ENCODE data around the gene GPR143.

GPR143 gene

DNA sequence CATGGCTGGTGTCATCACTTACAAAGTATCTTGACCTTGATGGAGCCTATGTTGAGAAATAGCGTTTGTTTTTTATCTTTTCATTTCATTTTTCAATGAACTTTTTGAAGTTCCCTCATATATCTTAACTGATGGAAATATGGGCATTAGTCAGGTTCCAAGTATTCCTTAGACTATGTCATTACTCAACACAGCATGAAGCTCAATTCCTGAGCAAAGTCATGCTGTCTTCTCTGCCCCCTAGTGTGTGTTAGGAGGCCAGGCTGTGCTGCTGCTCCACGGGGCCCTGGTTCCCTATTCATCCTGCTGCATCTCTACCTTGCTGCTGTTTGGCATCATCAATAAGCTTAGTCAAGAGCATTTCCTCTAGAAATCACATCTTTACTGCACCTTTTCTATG is 40.9 kb downstream of the GPR143 start:
- H3K27me3 ChIP-seq (ENCODE audit: control insufficient read depth in 5 of 5, insufficient read depth in 4 of 5, low read length in 5 of 5): peaks cover 0 to 13% (median 4%) of the 10 kb centered on the region in 5 donors
- no peak overlapping the region for H3K9ac ChIP-seq (ENCODE audit: low read length in 5 of 5)
- H3K9me3 ChIP-seq (ENCODE audit: control insufficient read depth in 5 of 5, low read length in 5 of 5): peaks cover 5 to 47% (median 32%) of the 10 kb centered on the region in 5 donors
- H3K4me3 ChIP-seq (ENCODE audit: low read depth in 1 of 5, low read length in 5 of 5): no peak overlapping the region
- peaks cover 0 to 6% (median 0%) of the 10 kb centered on the region in 5 donors for H3K36me3 ChIP-seq (ENCODE audit: control insufficient read depth in 5 of 5, insufficient read depth in 5 of 5, low read length in 5 of 5)
- H3K4me1 ChIP-seq (ENCODE audit: control insufficient read depth in 5 of 5, insufficient read depth in 5 of 5, low read length in 5 of 5): no peaks in the 10 kb centered on the region
- no peak overlapping the region for H3K27ac ChIP-seq (ENCODE audit: low read depth, low read length)

DNA sequence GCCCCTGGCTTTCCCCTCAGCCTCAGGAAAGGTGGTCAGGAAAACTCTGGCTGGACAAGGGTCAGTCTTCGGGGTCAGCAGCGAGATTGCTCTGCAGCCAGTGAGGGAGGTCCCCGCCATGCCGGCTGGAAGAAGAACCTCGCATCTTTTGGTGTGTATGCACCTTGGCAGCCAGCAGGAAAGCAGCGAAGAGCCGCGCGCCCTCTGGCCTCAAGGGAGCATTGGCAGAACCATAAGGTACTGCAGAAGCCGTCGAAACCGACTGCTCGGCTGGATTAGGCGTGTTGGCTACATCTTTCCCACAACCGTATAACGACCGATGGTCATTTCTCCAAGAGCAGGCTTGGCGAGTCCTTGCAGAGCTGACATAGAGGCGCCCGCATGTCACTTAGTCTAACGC is 48.3 kb downstream of the GPR143 start:
- Histone ChIP-seq H3K4me1 (ENCODE audit: control insufficient read depth in 5 of 5, insufficient read depth in 5 of 5, low read length in 5 of 5) (no peaks in the 10 kb centered on the region), H3K27me3 (ENCODE audit: control insufficient read depth in 5 of 5, insufficient read depth in 4 of 5, low read length in 5 of 5) (no peaks in the 10 kb centered on the region), H3K4me3 (ENCODE audit: low read depth in 1 of 5, low read length in 5 of 5) (no peak overlapping the region), H3K9me3 (ENCODE audit: control insufficient read depth in 5 of 5, low read length in 5 of 5) (peaks cover 0 to 14% (median 7%) of the 10 kb centered on the region in 5 donors), H3K27ac (ENCODE audit: low read depth, low read length) (no peak overlapping the region), H3K36me3 (ENCODE audit: control insufficient read depth in 5 of 5, insufficient read depth in 5 of 5, low read length in 5 of 5) (peaks cover 0 to 57% (median 40%) of the 10 kb centered on the region in 5 donors), H3K9ac (ENCODE audit: low read length in 5 of 5) (no peak overlapping the region)

- Histone ChIP-seq H3K27me3 (ENCODE audit: control insufficient read depth in 5 of 5, insufficient read depth in 4 of 5, low read length in 5 of 5) (no peaks in the 10 kb centered on the region), H3K36me3 (ENCODE audit: control insufficient read depth in 5 of 5, insufficient read depth in 5 of 5, low read length in 5 of 5) (peaks cover 0 to 42% (median 32%) of the 10 kb centered on the region in 5 donors), H3K27ac (ENCODE audit: low read depth, low read length) (no peak overlapping the region), H3K4me1 (ENCODE audit: control insufficient read depth in 5 of 5, insufficient read depth in 5 of 5, low read length in 5 of 5) (no peaks in the 10 kb centered on the region), H3K4me3 (ENCODE audit: low read depth in 1 of 5, low read length in 5 of 5) (no peak overlapping the region), H3K9ac (ENCODE audit: low read length in 5 of 5) (no peak overlapping the region), H3K9me3 (ENCODE audit: control insufficient read depth in 5 of 5, low read length in 5 of 5) (peaks cover 0 to 5% (median under 1%) of the 10 kb centered on the region in 5 donors)
Measured at GRCh38 chrX:9710332-9710731, 55.3 kb downstream of the GPR143 start.

DNA sequence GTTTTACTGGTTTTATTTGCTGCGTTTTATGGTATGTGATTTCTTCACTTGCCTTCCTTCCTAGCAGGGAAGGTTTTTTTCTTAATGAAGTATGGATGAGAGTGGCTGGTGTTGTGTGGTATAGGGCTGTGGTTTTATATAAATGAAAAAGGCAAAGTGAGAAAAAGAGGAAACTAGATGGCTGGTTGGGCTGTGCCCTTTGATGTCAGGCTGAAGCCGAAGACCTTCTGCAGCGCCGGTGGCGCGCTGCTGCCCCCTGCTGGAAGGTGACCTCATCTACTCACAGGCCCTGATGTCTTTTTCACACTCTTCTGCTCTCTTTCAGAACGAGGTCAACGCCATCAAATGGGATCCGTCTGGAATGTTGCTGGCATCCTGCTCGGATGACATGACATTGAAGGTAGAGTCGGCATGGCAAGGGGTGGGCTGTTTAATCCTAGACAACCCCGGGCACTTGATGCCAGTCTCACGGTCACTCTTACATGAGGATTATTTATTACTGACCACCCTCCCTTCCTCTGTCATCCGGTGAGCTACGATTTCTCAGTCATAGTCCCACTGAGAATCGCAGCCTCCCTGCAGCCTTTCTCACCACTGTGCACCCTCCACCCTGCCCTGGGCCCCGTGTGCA is 56.6 kb downstream of the GPR143 start:
- Histone ChIP-seq H3K9ac (ENCODE audit: low read length in 5 of 5) (no peak overlapping the region), H3K9me3 (ENCODE audit: control insufficient read depth in 5 of 5, low read length in 5 of 5) (peaks cover 0 to 10% (median 7%) of the 10 kb centered on the region in 5 donors), H3K27me3 (ENCODE audit: control insufficient read depth in 5 of 5, insufficient read depth in 4 of 5, low read length in 5 of 5) (no peaks in the 10 kb centered on the region), H3K4me3 (ENCODE audit: low read depth in 1 of 5, low read length in 5 of 5) (no peak overlapping the region), H3K27ac (ENCODE audit: low read depth, low read length) (no peak overlapping the region), H3K4me1 (ENCODE audit: control insufficient read depth in 5 of 5, insufficient read depth in 5 of 5, low read length in 5 of 5) (no peaks in the 10 kb centered on the region), H3K36me3 (ENCODE audit: control insufficient read depth in 5 of 5, insufficient read depth in 5 of 5, low read length in 5 of 5) (peaks cover 0 to 35% (median 22%) of the 10 kb centered on the region in 5 donors)

DNA sequence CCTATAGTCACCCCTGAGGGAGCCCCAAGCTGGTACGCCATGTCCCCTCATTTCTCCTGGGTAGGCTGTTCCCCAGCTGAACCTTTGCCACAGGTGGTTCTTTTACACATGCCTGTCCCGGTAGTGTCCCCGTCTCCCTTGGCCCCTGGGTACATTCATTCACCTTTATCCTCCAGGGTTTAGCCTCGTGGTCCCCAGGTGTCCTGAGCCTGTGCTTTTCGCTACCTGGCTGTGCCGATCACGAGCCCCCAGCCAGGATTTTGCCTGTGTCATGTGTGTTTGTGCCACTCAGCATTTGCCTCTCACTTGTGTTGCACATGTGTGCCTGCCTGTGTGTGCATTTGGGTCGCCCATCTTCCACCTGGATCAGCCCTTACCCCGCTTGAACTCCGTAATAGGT is 57.6 kb downstream of the GPR143 start:
- Histone ChIP-seq H3K27me3 (ENCODE audit: control insufficient read depth in 5 of 5, insufficient read depth in 4 of 5, low read length in 5 of 5) (no peaks in the 10 kb centered on the region), H3K9me3 (ENCODE audit: control insufficient read depth in 5 of 5, low read length in 5 of 5) (peaks cover 0 to 10% (median 7%) of the 10 kb centered on the region in 5 donors), H3K27ac (ENCODE audit: low read depth, low read length) (no peak overlapping the region), H3K9ac (ENCODE audit: low read length in 5 of 5) (no peak overlapping the region), H3K4me3 (ENCODE audit: low read depth in 1 of 5, low read length in 5 of 5) (no peak overlapping the region), H3K4me1 (ENCODE audit: control insufficient read depth in 5 of 5, insufficient read depth in 5 of 5, low read length in 5 of 5) (no peaks in the 10 kb centered on the region), H3K36me3 (ENCODE audit: control insufficient read depth in 5 of 5, insufficient read depth in 5 of 5, low read length in 5 of 5) (peaks cover 0 to 33% (median 21%) of the 10 kb centered on the region in 5 donors)

- H3K27ac ChIP-seq (ENCODE audit: low read depth, low read length): no peak overlapping the region
- no peaks in the 10 kb centered on the region for H3K27me3 ChIP-seq (ENCODE audit: control insufficient read depth in 5 of 5, insufficient read depth in 4 of 5, low read length in 5 of 5)
- H3K9ac ChIP-seq (ENCODE audit: low read length in 5 of 5): no peak overlapping the region
- no peaks in the 10 kb centered on the region for H3K4me1 ChIP-seq (ENCODE audit: control insufficient read depth in 5 of 5, insufficient read depth in 5 of 5, low read length in 5 of 5)
- peaks cover 0 to 10% (median 7%) of the 10 kb centered on the region in 5 donors for H3K9me3 ChIP-seq (ENCODE audit: control insufficient read depth in 5 of 5, low read length in 5 of 5)
- peaks cover 0 to 27% (median 17%) of the 10 kb centered on the region in 5 donors for H3K36me3 ChIP-seq (ENCODE audit: control insufficient read depth in 5 of 5, insufficient read depth in 5 of 5, low read length in 5 of 5)
- no peak overlapping the region for H3K4me3 ChIP-seq (ENCODE audit: low read depth in 1 of 5, low read length in 5 of 5)
Measured at GRCh38 chrX:9707306-9708033, 58.2 kb downstream of the GPR143 start.

- peaks cover 0 to 19% (median 14%) of the 10 kb centered on the region in 5 donors for H3K36me3 ChIP-seq (ENCODE audit: control insufficient read depth in 5 of 5, insufficient read depth in 5 of 5, low read length in 5 of 5)
- H3K4me3 ChIP-seq (ENCODE audit: low read depth in 1 of 5, low read length in 5 of 5): no peak overlapping the region
- no peaks in the 10 kb centered on the region for H3K27me3 ChIP-seq (ENCODE audit: control insufficient read depth in 5 of 5, insufficient read depth in 4 of 5, low read length in 5 of 5)
- H3K27ac ChIP-seq (ENCODE audit: low read depth, low read length): no peak overlapping the region
- H3K9me3 ChIP-seq (ENCODE audit: control insufficient read depth in 5 of 5, low read length in 5 of 5): peaks cover 0 to 7% (median 6%) of the 10 kb centered on the region in 5 donors
- no peaks in the 10 kb centered on the region for H3K4me1 ChIP-seq (ENCODE audit: control insufficient read depth in 5 of 5, insufficient read depth in 5 of 5, low read length in 5 of 5)
- H3K9ac ChIP-seq (ENCODE audit: low read length in 5 of 5): no peak overlapping the region
Measured at GRCh38 chrX:9706421-9706820, 59.2 kb downstream of the GPR143 start.

DNA sequence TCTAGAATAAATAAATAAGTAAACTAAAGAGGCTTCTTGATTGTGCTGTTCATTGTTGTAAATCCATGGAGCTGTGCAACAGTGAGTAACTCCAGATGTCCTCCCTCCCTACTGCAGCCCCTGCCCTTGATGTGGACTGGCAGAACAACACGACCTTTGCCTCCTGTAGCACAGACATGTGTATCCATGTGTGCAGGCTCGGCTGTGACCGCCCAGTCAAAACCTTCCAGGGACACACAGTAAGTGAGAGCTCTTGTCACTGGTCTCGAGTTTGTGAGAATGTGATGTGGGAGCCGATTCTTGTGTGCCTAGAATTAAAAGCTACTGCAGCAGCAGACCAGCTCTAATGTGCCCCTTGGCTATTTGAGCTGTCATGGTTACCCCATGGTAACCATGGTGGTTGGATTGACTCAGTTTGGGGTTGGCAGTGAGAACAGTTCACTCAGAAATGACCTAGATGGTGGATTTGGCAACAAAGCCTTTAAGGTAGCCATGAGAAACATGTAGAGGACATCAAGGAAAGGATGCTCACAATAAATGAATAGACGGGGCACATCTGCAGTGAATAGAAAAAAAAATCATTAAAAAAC is 60.7 kb downstream of the GPR143 start:
- Histone ChIP-seq H3K4me3 (ENCODE audit: low read depth in 1 of 5, low read length in 5 of 5) (no peak overlapping the region), H3K9ac (ENCODE audit: low read length in 5 of 5) (no peak overlapping the region), H3K36me3 (ENCODE audit: control insufficient read depth in 5 of 5, insufficient read depth in 5 of 5, low read length in 5 of 5) (peaks cover 0 to 20% (median 16%) of the 10 kb centered on the region in 5 donors), H3K27me3 (ENCODE audit: control insufficient read depth in 5 of 5, insufficient read depth in 4 of 5, low read length in 5 of 5) (peaks cover 0 to under 1% (median 0%) of the 10 kb centered on the region in 5 donors), H3K27ac (ENCODE audit: low read depth, low read length) (no peak overlapping the region), H3K9me3 (ENCODE audit: control insufficient read depth in 5 of 5, low read length in 5 of 5) (peaks cover 0 to 7% (median 5%) of the 10 kb centered on the region in 5 donors), H3K4me1 (ENCODE audit: control insufficient read depth in 5 of 5, insufficient read depth in 5 of 5, low read length in 5 of 5) (no peaks in the 10 kb centered on the region)

DNA sequence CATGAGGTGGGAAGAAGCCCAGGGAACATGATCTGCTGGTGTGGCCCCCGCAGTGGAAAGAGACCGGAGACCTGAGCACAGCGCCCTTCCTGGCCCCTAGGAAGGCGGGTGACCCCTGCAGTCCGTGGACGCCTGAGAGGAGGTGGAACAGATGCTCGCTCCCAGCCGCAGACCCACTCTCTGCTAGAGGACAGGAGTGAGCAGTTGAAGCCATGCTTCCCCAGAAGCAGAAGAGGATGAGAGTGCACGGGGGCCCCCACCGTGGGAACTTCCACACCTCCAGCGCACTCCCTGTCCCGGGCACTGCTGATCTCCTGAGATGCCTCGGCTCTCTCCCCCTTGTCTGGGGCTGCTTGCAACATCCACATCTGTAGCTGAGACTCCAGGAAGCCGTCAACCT is 62.2 kb downstream of the GPR143 start:
- no peak overlapping the region for H3K9ac ChIP-seq (ENCODE audit: low read length in 5 of 5)
- no peak overlapping the region for H3K27ac ChIP-seq (ENCODE audit: low read depth, low read length)
- no peaks in the 10 kb centered on the region for H3K4me1 ChIP-seq (ENCODE audit: control insufficient read depth in 5 of 5, insufficient read depth in 5 of 5, low read length in 5 of 5)
- peaks cover 0 to 7% (median 5%) of the 10 kb centered on the region in 5 donors for H3K9me3 ChIP-seq (ENCODE audit: control insufficient read depth in 5 of 5, low read length in 5 of 5)
- peaks cover 0 to 20% (median 8%) of the 10 kb centered on the region in 5 donors for H3K36me3 ChIP-seq (ENCODE audit: control insufficient read depth in 5 of 5, insufficient read depth in 5 of 5, low read length in 5 of 5)
- H3K4me3 ChIP-seq (ENCODE audit: low read depth in 1 of 5, low read length in 5 of 5): no peak overlapping the region
- peaks cover 0 to 8% (median 2%) of the 10 kb centered on the region in 5 donors for H3K27me3 ChIP-seq (ENCODE audit: control insufficient read depth in 5 of 5, insufficient read depth in 4 of 5, low read length in 5 of 5)

DNA sequence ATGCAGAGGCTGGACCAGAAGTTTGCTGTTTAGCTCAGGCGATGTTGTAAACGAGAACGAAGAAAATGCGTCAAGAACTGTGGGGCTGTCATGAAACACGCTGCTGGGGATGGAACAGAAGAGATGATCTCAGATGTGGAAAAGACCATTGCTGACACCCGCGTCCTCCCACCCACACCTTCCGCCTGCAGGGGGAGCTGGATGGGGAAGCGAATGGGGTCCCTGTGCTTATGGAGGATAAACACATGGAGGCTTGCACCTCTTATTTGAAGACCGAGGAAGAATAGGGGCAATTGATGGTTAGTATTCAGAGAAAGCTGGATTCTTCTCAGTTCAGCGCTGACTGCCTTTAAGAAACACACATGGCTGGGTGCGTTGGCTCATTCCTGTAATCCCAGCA is 63.9 kb downstream of the GPR143 start:
- Histone ChIP-seq H3K9me3 (ENCODE audit: control insufficient read depth in 5 of 5, low read length in 5 of 5) (peaks cover 0 to 7% (median 5%) of the 10 kb centered on the region in 5 donors), H3K27ac (ENCODE audit: low read depth, low read length) (no peak overlapping the region), H3K36me3 (ENCODE audit: control insufficient read depth in 5 of 5, insufficient read depth in 5 of 5, low read length in 5 of 5) (peaks cover 0 to 29% (median 8%) of the 10 kb centered on the region in 5 donors), H3K4me3 (ENCODE audit: low read depth in 1 of 5, low read length in 5 of 5) (no peak overlapping the region), H3K9ac (ENCODE audit: low read length in 5 of 5) (no peak overlapping the region), H3K4me1 (ENCODE audit: control insufficient read depth in 5 of 5, insufficient read depth in 5 of 5, low read length in 5 of 5) (no peaks in the 10 kb centered on the region), H3K27me3 (ENCODE audit: control insufficient read depth in 5 of 5, insufficient read depth in 4 of 5, low read length in 5 of 5) (peaks cover 0 to 8% (median 2%) of the 10 kb centered on the region in 5 donors)

All from subcutaneous abdominal adipose tissue (tissue), 5 donors.